ENCODE data around the gene SYS1. TPM values are rescaled to one million over a fixed set of nuclear protein-coding genes. Genes with fewer than 3 reads are reported as not detected.

SYS1 gene
- total RNA-seq, 1 donor = 31.2 TPM

DNA sequence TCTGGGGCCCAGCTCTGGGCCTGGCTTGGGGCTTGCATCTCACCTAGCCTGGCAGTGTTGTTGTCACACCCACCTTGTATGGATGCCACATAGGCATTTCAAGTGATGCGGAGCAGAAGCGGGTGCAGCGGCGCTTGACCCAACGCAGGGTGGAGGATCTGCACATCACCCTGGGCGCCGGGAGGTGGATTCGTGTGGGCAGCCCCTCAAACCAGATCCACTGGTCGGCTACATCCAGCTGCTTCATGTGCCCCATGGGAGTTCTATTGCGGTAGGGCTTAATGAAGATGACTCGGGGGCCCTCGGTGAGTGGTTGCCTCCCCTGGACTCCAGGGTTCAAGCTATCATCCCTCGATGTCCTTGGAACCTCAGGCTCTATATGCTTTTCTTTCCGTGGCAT lies 12.0 kb downstream of the SYS1 start:
- DNase-seq (ENCODE audit: low read depth in 2 of 3, low spot score in 2 of 3) = no peak

DNA sequence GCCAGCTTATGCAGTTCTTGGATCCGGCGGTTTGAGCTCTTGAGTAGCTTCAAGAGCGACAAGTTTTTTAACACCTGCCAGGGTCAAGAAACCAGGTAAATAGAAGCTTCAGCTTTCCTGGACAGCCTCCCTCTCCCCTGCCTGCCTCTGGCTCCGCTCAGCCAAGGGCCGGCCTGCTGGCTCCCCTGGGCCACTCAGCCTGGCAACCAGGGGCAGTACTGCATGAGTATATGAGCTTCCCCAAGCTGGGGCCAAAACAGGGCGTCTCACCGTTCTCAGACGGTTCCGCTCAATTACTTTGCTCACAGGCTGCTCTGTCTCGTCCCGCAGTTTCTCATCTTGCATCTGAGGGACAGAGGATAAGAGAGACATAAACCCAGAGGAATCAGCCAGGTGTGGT lies 14.3 kb downstream of the SYS1 start:
- no peak for DNase-seq (ENCODE audit: low read depth in 2 of 3, low spot score in 2 of 3)

DNA sequence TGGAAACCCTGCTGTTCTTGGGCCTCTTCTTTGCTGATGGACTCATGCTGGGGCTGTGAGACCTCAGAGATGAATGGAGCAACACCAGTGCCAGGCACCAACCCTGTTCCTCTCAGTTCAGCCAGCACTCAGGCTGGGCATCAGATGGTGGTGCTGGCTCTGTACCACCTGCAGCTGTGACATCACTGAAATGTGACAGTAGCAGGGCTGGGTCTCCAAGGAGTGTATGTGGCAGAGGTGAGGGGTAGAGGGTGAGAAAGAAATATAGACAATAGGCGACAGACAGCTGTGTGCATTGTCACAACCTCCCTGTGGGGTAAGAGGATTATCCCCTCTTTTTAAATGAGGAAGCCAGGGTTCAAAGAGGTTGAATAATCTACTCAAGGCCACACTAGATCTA lies 15.2 kb downstream of the SYS1 start, which contains the start of gene TP53TG5:
TSS of gene TP53TG5 (minus strand) at position 135 of the 400 bp plus-strand sequence. CDS start at position 46, 89 bp downstream.
- no peak for DNase-seq (ENCODE audit: low read depth in 2 of 3, low spot score in 2 of 3)

DNA sequence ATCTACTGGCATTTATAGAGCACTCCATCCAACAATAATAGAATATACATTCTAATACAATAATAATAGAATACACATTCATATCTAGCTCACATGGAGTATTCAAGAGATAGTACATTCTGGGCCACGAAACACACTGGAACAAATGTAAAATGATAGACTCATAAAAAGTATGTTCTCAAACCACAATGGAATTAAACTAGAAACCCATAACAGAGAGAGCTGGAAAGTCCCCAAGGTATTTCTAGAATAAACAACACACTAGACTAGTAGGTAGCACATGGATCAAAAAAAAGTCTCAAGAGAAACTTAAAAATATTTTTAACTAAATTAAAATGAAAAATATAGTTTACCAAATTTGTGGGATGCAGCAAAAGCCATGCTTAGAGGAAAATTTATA lies 24.3 kb downstream of the SYS1 start:
- no peak for DNase-seq (ENCODE audit: low read depth in 2 of 3, low spot score in 2 of 3)

DNA sequence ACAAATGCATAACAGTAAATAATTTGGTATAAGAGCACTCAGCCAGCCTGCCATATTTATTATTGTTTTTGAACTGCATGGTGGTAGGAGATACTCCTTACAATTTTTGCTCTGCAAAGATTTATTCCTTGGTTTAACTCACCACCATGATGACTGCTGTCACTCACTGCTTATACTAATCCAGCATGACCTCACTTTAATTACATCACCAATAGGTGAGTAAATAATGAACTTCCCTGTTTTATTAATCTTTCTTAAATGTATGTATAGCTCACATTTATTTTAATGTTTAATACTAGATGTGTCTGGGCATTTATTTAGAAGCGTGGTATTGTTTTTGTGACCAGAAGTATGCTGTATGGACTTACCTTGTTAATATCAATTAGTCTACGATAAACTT lies 28.0 kb downstream of the SYS1 start:
- no peak for DNase-seq (ENCODE audit: low read depth in 2 of 3, low spot score in 2 of 3)

DNA sequence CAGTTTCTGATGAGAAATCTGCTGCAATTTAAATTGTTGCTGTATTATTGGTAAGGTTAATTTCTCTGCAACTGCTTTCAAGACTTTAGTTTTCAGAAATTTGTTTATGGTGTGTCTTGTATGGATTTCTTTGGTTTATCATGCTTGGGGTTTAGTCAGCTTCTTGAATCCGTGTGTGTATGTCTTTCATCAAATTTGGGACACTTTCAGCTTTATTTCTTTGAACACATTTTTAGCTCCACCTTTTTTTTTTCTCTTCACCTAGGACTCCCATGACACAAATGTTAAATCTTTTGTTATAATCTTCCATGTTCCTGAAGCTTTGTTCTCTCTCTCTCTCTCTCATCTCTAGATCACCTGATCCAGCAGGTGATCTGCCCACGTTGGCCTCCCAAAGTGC lies 28.6 kb downstream of the SYS1 start:
- DNase-seq (ENCODE audit: low read depth in 2 of 3, low spot score in 2 of 3) = no peak

DNA sequence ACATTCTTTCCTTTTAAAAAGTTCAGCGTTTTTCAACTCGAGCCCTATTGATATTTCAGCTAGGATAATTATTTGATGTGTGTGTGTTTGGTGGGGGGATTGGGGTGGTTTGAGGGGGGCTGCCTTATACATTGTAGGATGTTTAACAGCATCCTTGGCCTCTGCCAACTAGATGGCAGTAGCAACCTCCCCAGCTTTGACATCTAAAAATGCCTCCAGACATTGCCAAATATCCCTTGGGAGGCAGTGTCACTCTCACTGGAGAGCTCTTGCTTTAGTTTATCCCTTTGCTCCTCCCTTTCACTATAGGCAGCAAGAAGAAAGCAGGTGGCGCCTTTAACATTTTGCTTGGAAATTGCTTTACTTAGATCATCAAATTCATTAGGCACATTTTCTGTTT lies 29.8 kb downstream of the SYS1 start:
- no peak for DNase-seq (ENCODE audit: low read depth in 2 of 3, low spot score in 2 of 3)

DNA sequence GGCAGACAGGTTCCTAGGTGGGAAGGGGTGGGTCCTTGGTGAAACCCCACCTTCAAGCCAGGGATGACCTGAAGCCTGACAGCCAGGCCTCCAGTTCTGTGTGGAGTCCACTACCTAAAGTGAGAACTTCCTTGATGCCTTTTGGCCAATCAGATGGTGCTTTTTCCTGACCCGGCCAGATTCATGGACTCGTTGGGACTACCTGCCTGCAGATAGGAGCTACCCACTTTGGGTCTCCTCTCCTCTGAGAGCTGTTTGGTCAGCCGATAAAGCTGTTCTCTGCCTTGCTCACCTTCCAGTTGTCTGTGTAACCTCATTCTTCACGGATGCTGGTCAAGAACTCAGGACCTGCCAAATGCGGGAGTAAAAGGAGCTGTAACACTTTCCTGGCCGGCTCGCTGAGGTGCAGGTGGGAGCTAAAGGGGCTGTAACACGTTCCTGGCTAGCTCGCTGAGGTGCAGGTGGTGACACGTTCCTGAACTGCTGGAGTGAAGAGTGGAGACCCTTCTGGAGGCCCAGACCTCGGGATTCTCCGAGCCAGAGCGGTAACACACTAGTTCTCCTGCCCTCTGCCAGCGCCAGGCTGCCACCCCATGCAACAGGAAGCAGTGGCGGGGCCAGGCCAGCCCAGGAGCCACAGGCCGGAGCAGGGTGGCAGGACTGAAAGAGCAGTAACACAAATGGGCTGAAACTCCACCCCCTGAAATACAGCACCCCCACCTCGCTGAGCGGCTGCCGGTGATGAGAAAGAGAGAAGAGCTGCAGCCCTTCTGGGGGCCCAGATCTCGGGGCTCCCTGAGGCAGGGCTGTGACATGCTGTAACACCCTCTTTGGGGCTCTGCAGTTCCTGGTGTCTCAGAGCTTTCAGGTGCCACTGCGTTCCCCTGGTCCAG lies 31.5 kb downstream of the SYS1 start:
- DNase-seq (ENCODE audit: low read depth in 2 of 3, low spot score in 2 of 3) = no peak

DNA sequence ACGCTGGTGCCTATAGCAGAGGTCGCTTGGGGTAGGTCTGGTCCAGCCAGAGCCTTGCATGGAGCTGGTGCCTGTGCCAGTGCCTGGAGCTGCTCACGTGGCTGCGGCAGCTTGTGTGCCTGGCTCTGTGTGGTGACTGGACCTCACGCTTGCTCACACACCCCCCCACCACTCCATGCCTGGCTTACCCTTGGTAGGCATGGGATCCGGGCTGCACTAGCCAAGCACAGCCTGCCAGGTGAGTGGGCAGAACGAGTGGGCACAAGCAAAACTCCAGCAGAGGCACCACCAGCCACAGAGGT lies 32.1 kb downstream of the SYS1 start:
- no peak for DNase-seq (ENCODE audit: low read depth in 2 of 3, low spot score in 2 of 3)

DNA sequence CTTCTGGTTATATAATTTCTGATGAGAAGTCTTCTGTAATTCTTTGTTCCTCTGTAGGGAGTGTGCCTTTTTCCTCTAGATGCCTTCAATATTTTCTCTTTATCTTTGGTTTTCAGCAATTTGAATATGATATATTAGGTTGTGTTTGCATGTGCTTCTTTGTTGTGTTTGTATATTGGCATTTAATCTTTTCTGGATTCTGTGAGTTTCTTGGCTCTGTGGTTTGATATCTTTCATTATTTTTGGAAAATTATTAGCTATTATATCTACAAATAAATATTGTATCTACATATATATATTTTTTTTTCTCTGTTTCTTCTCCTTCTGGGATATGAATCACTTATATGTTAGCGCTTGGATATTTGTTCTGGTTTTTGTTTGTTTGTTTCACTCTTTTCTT lies 36.1 kb downstream of the SYS1 start:
- DNase-seq (ENCODE audit: low read depth in 2 of 3, low spot score in 2 of 3) = no peak

DNA sequence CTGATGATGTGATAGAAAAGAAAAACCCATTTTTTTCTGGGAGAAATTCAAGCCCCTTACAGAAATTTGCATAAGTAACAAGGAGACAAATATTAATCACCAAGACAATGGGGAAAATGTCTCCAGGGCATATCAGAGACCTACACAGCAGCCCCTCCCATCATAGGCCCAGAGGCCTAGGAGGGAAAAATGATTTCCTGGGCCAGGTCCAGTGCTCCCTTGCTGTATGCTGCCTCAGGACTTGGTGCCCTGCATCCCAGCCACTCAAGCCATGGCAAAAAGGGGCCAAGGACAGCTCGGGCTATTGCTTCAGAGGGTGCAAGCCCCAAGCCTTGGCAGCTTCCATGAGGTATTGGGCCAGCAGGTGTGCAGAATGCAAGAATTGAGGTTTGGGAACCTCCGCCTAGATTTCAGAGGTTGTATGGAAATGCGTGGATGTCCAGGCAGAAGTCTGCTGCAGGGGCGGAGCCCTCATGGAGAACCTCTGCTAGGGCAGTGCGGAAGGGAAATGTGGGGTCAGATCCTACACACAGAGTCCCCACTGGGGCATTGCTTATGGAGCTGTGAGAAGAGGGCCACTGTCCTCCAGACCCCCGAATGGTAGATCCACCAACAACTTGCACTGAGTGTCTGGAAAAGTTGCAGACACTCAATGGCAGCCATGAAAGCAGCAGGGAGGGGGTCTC lies 37.5 kb downstream of the SYS1 start:
- DNase-seq (ENCODE audit: low read depth in 2 of 3, low spot score in 2 of 3) = no peak

DNA sequence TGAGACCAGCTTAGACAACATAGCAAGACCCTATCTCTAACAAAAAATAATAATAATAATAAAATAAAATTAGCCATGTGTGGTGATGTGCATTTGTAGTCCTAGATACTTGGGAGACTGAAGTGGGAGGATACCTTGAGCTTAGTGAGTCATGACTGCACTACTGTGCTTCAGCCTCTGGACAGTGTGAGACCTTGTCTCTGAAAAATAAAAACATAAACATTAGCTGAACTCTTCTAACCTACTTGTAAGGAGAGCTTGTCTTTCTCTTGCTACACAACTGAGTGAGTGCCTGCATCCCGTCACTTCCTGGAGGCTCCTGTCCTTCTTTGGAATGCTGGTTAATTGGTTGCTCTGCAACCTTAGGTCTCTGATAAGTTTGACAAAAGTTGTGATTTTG lies 40.0 kb downstream of the SYS1 start:
- no peak for DNase-seq (ENCODE audit: low read depth in 2 of 3, low spot score in 2 of 3)

DNA sequence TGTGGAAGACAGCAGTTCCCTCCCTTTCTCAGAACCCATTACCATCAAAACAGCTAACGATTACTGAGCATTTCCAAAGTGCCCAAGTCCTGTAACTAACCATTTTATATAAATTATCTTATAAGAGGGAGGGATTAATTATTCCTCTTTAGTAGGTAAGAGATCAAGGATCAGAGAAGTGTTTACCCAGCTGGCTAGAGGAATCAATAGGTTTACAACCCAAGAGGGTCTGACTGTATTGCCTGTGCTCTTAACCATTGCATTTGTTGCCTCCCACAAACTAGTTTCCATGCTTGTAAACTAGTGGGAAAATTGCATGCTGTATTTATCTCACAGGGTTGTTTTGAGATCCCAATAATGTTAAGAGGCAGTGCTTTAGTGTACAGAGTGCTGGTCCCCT lies 41.5 kb downstream of the SYS1 start:
- no peak for DNase-seq (ENCODE audit: low read depth in 2 of 3, low spot score in 2 of 3)

DNA sequence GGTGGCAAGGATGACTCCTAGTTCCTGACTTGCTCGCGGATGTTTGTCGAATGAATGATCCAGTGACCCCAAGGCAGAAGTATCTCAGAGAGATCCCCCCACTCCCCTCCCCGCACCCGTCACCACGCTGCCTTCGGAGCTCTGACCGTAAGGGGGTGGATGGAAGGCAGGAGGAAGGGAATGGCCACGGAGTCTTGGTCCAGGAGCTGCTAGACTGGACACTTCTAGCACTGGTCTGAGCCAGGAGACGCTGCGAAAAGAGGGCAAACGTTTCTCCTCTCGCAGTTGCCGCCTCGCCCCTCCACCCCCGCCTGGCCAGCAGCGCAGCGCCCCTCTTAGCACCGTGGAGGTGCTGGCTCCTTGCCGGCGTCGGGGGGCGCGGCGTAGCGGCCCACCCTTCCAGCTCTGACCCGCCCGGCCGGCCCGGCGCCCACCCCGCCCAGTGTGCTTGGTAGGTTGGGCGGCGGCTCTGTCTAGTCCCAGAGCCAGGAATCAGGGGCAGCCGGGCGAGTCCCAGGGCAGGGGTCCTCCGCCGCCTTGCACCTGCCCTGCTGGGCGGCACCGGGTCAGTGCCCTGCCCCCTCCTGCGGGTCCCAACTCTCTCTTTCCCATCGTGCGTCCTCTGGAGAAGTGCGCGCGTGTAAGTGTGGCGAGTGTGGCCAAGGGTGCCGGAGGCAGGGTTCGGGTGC lies 42.8 kb downstream of the SYS1 start:
- DNase-seq (ENCODE audit: low read depth in 2 of 3, low spot score in 2 of 3) = peak in 1 of 3 donors; percentile 10

DNA sequence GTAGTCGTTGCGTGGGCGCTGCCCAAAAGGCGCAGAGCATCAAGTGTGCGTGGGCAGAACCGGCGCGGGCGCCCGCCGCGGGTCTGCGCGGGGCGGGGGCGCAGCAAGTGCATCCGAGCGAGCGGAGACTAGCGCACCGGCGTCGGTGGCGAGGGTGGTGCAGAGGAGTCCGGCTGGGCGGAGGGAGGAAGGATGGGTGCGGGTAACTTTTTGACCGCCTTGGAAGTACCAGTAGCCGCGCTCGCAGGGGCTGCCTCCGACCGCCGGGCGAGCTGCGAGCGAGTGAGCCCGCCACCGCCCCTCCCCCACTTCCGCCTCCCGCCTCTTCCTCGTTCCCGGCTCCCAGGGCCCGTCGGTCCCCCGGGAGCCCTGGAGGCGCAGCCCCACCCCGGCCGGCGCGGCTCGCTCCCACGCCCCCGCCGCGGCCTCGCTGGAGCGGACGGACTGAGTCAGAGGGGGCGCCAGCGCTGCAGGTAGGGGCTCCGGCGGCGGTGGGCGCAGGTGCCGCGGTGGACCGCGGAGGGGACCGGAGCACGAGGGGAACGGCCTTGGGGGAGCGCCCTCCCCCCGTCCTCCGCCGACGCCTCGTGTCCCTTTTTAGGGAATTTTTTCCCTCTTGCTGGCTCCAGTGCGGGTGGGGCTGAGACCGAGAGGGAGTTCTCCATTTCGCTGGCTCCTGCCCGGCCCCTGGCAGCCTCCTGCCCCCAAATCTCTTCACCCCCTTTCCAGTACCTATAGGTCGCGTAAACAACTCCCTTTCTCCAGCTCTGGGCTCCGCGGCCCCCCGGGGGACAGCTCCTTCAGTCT lies 43.5 kb downstream of the SYS1 start:
- peak in 2 of 3 donors; percentile 10 to 17 for DNase-seq (ENCODE audit: low read depth in 2 of 3, low spot score in 2 of 3)

DNA sequence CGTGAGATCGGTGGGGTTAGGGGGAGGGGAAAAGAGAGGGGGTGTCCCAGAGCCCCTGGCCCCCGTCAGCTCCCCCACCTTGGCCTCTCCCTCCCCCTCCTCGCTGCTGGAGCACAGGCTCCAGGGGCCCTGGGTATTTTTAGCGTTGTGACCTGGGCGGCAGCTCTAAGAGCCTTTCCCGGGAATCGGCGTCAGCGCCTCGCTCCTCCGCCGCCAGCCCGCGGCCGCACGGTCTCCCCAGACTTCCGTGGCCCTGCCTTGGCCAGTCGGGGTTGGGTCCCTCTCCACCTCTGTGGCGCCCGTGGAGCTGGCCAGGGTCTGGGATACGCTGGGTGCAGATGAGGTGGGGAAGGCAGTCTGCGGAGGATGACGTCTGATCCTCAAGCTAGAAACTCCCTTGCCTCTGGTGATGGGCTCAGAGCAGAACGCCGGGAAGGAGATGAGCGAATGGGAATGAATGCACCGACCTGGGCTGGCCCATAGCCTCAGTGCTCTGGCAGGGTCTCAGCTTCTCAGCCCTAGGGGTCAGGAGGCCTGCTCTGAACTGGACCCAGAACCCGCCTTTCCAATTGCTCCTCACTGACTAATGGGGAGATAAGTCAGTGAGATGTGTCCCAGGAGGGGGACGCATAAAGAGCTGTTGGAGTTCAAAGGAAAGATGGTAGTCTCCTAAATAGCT lies 44.2 kb downstream of the SYS1 start:
- peak in 1 of 3 donors; percentile 3 for DNase-seq (ENCODE audit: low read depth in 2 of 3, low spot score in 2 of 3)

DNA sequence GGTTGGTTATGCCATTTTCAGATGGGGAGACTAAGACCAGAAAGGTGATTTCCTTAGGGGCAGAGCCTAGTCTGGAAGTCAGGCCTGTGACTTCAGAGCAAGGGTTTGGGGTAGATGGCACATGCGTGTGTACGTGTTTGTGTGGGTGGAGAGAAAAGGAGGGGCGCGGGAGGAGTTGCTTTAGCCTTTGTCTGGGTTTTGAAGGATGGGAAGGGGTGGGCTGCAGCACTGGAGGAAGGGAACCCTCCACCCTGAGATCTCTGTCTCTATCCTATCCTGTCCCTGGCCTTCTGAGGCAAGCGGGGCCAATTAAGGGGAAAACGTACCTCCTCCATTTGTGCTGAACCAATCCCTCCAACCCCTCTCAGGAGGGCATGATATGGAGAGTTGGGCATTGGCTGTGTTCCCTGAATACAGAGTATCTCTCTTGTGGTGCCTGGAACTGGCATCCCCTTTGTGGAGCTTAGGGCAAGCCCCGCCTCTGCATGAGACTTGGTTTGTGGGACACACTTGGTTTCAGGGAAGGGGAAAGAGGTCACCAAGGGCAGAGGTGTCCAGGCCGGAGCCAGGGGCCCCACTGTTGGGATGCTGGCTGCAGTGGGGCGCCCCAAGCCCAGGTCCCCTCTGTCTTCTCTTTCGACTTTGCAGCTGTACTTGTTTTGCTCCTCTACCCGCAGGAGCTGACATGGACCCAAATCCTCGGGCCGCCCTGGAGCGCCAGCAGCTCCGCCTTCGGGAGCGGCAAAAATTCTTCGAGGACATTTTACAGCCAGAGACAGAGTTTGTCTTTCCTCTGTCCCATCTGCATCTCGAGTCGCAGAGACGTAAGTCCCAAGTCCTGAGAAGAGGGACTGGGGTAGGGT lies 45.1 kb downstream of the SYS1 start, which contains the start of gene DBNDD2:
TSS of gene DBNDD2 (plus strand) at position 507 of the 863 bp plus-strand sequence. CDS start at position 686, 179 bp downstream.
- DNase-seq (ENCODE audit: low read depth in 2 of 3, low spot score in 2 of 3) = peak in 1 of 3 donors; percentile 16

DNA sequence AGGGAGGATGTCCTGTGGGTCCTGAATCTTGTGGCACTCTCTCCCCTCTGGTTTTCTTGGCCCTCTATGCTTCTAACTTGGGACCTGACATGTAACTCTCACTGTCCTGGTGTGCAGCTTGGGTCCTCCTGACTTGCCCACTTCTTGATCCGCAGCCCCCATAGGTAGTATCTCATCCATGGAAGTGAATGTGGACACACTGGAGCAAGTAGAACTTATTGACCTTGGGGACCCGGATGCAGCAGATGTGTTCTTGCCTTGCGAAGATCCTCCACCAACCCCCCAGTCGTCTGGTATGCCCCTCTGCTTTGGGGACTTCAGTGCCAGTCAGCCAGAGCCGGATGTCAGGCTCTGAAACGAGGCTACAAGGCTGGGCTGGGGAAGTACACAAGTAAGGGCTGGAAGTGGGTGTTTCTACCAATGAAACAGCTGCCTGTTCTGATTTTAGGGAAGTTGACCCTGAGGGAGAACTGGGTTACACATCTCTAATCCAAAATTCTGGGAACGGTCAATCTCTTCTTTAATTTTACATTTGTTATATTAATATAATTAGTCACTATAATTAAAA lies 45.8 kb downstream of the SYS1 start:
- peak in 2 of 3 donors; percentile 61 to 73 for DNase-seq (ENCODE audit: low read depth in 2 of 3, low spot score in 2 of 3)

All from hematopoietic multipotent progenitor cell (in vitro differentiated cells).